NCI-H2227 treated with DMSO at 0.1 percent for 48 hours (cell line): ENCODE data around the gene NINL.

Source experiments
- DNase-seq: peaks from one replicate; lab custom pipeline; 2025; lab: John Stamatoyannopoulos, UW

NINL gene

GRCh38 chr20:25464501-25465242 lies 120.7 kb downstream of the NINL start:
- DNase-seq = no peak

DNA sequence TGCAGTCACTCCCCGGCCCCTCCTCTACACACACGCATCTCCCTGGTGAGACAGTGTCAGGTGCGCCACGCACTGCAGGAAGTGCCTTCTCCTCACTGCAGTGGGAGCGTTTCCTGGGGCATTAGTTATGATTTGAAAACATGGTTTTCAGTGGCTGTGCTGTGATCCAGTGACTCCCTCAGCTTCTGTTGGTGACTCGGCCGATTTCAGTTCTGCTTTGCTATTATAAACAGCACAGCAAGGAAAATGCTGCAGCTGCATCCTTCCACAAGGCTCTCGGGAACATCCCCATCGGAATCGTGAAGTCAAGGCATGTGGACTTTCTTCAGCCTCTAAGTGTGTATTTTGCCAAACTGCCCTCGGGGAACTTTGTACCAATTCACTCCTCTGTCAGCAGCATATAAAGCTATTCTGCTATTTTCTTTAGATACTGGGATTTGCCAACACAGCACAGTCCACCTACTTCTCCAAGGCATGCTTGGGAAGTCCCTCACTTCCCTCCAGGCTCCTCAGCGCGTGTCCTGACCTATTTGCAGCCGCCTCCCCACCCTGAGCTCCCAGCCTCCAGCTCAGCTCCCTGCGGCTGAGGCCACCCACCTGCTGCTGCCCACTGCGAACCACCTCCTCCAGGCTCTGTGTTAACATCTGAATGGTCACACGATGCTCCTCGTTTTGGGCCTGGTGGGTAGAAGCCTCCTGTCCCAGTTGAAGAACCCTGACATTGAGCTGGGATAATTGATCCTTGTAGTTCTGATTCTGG lies 123.4 kb downstream of the NINL start:
- DNase-seq = no peak

DNA sequence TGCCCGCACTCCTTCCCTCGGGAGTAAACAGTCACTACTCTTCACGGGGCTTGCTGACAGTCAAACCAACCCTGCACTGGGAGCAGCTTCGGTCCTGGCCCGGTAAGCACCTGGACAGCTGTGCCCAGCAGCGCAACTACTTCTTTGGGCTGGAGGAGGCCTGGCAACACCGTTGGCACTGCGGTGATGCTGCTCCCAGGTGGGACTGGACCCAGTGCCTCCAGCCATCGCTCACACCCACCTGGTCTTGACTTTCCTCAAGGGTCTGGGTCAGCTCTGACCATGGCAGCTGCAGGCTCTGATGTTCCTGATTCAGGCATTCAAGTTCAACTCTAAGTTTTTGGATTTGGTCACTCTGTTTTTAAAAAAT lies 124.1 kb downstream of the NINL start:
- DNase-seq = no peak

DNA sequence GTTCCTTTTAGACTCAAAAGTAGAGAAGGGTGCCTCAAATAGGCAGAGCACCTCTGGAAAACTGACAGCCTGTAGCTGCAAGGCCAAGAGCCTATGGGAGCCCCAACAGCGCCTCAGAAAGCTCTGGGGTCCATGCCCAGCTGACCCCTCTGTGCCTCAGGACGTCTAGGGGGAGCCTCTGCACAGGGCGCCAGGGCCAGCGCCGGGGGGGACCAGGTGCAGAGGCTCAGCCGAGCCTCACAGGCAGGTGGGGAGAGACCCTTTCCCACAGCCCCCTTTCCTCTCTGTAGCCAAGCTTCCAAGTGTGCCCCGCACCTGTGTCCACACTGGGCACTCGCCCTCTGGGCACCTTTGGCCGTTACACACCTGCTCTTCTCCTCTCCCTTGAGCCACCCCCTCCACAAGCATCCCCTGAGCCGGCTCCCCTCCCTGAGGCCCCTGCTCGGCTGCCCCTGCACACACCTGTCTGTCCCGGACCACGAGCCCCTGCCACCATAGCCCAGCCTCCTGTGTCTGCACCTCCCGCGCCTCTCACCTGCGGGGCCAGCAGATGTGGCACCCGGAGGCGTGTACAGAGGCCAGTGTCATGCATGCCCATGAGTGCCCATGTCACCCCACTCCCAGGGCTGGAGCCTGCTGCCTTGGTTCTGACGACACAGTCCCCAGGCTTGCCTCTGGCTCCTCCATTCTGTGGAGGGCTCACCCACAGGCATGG lies 124.6 kb downstream of the NINL start:
- no peak for DNase-seq

DNA sequence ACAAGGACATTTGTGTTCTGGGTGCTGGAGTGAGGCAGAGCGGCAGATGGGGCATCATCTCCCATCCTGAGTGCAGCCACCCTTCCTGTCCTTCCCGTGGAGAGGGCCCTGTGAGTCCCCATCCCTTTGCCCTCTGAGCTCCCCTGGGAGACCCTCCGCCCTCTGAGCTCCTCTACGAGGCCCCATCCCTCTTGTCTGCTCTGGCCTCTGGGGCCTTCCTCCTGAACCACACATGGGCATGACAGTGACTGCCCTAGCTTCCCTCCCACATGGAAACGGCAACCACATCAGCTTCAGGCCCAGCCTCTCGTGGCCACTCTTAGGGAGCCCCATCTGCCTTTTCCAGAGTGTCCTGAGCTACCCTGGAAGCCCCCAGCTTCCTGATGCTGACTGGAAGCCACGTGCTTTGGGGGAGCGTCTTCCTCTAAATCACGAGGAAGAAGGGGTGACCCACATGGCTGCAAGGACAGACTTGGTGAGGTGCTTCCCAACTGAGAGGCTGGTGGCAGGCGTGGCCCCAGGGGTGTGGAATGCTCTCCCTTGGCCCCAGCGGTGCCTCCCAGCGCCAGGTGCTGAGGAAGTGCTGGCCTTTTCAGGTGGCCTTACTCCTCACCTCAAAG lies 125.3 kb downstream of the NINL start:
- no peak for DNase-seq

- no peak for DNase-seq
Measured at GRCh38 chr20:25459111-25459830, 126.1 kb downstream of the NINL start.

DNA sequence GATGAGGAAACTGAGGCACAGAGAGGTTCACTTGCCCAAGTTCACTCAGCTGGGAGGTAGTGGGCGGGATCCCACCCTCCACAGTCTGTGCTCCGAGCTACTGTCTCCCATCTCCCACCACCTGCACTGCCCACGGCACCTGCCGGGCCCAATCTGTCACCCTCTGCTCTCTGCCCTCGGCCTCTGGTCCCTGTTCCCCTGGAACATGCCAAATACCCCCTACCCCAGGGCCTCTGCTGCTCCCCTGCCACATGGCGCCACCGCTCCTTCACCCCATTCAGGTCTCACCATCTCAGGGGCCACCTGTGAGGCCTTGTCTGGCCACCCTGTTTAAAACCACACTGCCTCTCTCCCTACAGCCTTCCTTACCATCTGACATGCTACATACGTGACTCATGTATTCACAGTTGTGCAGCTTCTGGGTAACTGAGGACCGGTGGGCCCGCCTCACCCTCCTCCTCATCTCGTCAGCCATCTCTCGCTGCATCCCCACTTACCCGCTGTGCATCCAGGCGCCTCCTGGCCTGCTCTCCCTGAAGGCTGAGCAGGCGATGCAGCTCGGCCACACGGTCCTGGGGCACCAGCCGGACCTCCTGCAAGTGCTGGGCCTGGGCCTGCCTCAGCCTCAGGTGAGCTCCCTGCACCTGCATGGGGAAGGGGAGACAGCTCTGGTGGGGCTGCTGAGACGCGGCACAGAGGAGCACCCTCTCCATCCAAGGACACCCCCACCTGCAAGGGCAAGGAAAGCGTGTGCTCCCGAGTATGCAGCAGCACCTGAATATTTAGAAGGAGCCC lies 127.2 kb downstream of the NINL start:
- DNase-seq = no peak

- no peak for DNase-seq
Measured at GRCh38 chr20:25454153-25454900, 131.0 kb downstream of the NINL start.

DNA sequence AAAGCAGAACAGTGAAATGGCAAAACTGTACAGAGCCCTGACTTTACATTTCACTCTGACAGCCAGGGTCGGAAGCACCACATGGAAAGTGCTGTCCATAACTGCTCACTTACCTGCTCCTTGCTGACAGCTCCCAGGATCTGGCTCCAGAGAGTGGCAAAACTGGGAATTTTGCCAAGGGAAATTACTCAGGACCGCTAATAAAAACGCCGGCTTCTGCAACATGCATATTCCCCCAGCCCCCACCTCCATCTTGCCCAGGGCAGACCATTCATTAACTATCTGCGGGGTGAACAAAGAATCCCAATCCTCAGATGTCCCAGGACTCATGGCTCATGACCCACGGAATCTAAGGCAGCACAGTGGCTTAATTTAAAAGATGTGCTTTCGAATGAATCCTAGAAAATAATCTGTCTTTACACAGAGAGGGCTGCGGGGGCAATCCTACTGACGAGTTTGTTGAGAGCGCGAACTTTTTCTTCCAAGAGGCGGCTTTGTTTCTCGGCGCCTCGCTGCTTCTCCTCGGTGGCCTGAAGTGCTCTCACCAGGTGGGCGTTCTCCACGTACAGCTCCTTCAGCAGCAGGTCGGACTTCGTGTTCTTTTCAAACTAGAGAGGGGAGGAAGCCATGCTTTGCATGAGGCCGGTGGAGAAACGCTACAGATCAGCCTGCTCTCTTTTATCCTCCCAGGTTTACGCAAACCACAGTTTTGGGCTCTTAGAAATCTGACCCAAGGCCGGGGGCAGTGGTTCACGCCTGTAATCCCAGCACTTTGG lies 132.1 kb downstream of the NINL start:
- peak; percentile 94 for DNase-seq

DNA sequence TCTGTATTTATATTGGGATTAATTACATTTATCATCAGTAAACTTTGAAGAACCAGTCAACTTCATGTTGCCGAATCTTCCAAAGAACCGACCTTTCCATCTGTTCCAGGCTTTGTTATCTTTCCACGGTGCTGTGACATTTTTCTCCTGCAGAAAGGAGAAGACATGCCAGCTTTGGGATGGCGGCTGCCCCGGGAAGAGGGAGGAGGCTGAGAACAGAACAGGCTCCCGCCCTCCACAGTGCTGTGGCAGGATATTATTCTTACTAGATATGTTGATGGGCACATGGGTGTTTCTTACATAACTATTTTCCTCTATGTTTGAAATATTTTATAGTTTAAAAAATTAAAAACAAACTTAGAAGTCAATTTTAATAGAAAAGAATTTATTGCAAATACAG lies 133.0 kb downstream of the NINL start:
- DNase-seq = no peak

- no peak for DNase-seq
Measured at GRCh38 chr20:25447671-25448070, 137.7 kb downstream of the NINL start.

- no peak for DNase-seq
Measured at GRCh38 chr20:25444556-25444955, 140.8 kb downstream of the NINL start.

DNA sequence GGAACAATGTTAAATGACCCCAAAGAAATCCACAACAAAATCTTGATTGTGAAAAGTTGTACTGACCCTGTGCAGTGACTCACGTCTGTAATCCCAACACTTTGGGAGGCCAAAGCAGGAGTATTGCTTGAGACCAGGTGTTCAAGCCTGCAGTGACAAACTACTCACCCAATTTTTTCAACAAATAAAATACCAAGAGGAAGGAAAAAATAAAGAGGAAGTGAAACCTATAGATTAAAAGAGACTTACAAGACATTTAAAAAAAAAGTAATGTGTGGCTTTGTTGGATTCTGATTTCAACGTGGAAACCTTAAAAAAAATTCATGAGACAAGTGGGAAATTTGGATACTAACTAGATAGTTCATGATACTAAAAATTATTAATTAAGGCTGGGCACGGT lies 146.0 kb downstream of the NINL start:
- DNase-seq = no peak

DNA sequence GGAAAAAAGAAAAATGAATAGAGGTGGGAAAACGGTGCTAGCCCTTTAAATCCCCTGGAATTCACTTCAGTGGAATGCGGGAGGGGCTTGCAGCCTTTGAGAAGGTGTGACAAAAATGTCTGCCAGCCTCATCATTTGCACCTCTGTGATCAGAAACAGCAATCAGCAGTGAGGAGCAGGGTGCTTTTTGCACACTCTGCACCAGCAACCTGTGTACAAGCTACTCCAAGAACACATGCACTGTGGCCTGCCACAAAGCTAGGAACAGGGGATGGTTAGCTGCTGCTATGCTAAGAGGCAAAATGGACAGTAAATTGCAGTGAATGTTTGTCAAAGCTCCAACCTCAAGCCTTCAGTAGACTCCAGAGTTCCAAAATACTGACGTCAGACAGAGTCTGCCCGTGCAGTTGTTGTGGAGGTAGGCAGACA lies 148.2 kb downstream of the NINL start:
- DNase-seq = no peak

DNA sequence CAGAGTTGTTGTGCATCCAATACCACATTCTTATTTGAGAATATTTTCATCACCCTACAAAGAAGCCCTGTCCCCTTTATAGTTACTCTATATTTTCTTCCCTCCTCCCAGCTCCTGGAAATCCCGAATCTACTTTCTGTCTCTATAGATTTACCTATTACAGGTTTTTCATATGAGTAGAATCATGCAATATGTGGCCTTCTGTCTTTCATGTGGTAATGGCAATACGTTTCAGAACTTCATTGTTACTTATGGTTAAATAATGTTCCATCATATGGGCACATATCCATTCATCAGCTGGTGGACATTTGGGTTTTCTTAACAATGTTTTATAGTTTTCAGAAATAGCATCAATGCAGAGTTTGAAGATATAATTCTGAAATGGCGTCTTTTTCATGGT lies 160.8 kb downstream of the NINL start:
- DNase-seq = no peak

DNA sequence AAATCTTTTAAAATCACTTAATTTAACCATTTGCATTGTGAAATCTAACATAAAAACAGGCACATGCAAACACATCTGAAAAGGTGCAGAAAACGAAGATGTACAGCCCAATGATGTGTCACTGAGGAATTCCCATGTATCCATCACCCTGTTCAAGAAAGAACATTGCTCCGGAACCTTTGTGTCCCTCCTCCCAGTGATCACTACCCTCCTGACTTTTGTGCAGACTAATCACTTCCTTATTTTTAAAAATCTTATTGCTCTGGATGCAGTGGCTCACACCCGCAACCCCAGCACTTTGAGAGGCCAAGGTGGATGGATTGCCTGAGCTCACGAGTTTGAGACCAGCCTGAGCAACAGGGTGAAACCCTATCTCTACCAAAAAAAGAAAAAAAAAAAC lies 163.3 kb downstream of the NINL start:
- DNase-seq = no peak

GRCh38 chr20:25421102-25421501 lies 164.2 kb downstream of the NINL start:
- no peak for DNase-seq

DNA sequence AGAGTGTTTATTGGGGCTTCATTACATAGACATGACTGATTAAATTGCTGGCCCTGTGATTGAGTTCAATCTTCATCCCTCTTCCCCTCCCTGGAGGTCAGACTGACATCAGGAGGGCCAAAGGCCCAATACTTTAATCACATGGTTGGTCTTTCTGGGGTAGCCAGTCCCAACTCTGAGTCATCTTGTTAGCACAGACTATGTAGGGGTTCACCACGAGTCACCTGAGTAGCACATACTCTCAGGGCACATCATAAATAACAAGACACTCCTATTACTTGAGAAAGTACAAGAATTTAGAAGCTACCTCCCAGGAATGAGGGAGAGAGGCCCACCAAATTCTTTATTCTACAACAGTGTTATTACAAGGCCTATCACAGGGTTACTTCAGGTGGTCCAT lies 166.6 kb downstream of the NINL start:
- no peak for DNase-seq

DNA sequence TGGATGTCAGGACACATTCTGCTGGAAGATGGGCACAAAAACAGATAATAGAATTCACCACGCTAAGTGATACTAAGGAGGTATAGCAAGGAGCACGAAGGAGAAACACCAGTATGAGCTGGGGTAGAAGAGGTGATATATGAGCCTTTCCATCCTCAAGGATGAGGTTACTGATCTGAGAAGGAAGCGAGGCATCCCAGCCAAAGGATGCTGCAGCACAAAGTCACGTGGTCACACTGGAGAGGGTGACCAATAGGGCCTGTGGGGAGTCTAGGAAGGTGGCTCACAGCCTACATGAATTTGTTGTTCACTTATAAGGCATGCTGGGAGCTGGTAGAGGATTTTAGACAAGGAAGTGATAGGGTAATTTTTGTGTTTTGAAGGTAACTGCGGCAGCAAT lies 176.4 kb downstream of the NINL start:
- DNase-seq = no peak

- no peak for DNase-seq
Measured at GRCh38 chr20:25408170-25408547, 177.2 kb downstream of the NINL start.
